Stimulated activated naive CD8-positive, alpha-beta T cell treated with anti-CD3 and anti-CD28 coated beads, Interleukin-15, Interleukin-2, amounts not matched to agents 100 ng/mL and 50 ng/mL, for 24 hours (primary cell): ENCODE results near the gene C16orf95.
"Not testable (repeated sequence)": the region's sequence is repeated elsewhere in the genome, so short reads cannot be mapped to it uniquely, and the experiment has no call there.

ENCODE experiments used
- H3K27ac Mint-ChIP-seq: one replicate; pipeline ENCODE4 v1.8.0; 2021; ENCODE audit warnings: mild to moderate bottlenecking, mixed read lengths
- H3K27me3 Mint-ChIP-seq: one replicate; pipeline ENCODE4 v1.8.0; 2021; ENCODE audit warnings: mixed read lengths
- H3K36me3 Mint-ChIP-seq: one replicate; pipeline ENCODE4 v1.8.0; 2021; ENCODE audit warnings: low read depth, mixed read lengths
- H3K4me1 Mint-ChIP-seq: one replicate; pipeline ENCODE4 v1.8.0; 2021; ENCODE audit warnings: low read depth, mixed read lengths
- H3K4me3 Mint-ChIP-seq: one replicate; pipeline ENCODE4 v1.8.0; 2021; ENCODE audit warnings: mild to moderate bottlenecking, mixed read lengths
- H3K9me3 Mint-ChIP-seq: one replicate; pipeline ENCODE4 v1.8.0; 2021; ENCODE audit warnings: mixed read lengths

The C16orf95 gene

DNA sequence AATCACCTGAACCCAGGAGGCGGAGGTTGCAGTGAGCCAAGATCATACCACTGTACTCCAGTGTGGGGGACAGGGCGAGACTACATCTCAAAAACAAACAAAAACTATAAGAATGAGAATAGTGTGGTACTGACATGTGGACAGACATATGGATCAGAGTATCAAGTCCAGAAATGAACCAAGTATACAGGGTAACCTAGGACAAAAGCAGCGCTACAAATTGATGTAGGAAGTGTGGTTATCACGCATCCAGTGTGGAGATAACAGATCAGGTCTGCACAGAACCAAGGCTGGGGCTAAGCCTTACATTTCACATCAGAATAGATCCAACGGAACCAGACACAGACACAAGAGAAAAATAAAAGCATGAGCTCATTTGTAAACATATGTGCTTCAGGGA lies 23.0 kb upstream of the C16orf95 start:
- Mint-ChIP-seq H3K9me3 (no peaks in the 10 kb centered on the region), H3K36me3 (peaks cover 52% of the 10 kb centered on the region), H3K4me1 (peaks cover 46% of the 10 kb centered on the region), H3K27ac (peak overlapping the region; percentile 5), H3K27me3 (no peaks in the 10 kb centered on the region), H3K4me3 (no peak overlapping the region)

DNA sequence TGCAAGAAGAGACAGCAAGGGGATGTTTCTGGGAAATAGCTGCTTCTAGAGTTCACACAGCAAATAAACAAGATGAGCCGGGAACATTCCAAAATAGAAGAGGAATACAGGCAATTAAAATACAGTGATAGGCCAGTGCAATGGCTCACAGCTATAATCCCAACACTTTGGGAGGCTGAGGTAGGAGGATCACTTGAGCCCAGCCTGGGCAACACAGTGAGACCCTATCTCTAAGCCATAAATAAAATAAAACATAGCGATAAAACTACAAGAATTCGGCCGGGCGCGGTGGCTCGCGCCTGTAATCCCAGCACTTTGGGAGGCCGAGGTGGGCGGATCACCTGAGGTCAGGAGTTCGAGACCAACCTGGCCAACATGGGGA lies 22.5 kb upstream of the C16orf95 start:
- Mint-ChIP-seq H3K36me3 (peaks cover 52% of the 10 kb centered on the region), H3K4me1 (peaks cover 43% of the 10 kb centered on the region)
- not testable (repeated sequence) for H3K27me3 Mint-ChIP-seq, H3K9me3 Mint-ChIP-seq, H3K4me3 Mint-ChIP-seq, H3K27ac Mint-ChIP-seq

DNA sequence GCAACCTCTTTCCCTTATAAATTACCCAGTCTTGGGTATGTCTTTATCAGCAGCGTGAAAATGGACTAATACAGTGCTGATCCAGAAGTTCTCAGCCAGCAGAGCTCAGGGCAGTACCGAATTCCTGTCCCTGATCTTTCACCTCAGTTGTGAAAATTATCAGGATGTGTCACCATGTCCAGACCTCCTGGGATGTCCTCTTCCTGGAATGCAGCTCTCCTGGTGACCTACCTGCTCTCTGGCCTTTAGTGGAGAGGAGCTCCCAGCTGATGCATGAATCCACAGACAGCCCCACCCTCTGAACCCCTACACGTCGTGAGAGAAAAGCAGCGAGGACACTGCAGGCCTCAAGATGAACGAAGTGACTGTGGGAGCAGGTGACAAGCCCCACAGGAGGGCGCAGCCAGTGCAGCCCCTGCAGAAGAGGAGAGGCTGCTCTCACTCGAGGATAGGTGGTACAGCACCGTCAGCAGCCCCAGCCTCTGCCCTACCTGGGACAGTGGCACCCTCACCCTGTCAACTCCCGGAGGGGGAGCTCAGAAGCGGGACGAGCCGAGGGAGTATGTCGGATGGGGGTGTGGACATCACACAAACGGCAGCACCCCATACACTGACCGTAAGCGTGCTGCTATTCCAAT lies 22.0 kb upstream of the C16orf95 start:
- H3K27me3 Mint-ChIP-seq = no peaks in the 10 kb centered on the region
- H3K4me3 Mint-ChIP-seq = no peak overlapping the region
- H3K4me1 Mint-ChIP-seq = peaks cover 38% of the 10 kb centered on the region
- no peaks in the 10 kb centered on the region for H3K9me3 Mint-ChIP-seq
- peaks cover 54% of the 10 kb centered on the region for H3K36me3 Mint-ChIP-seq
- peak overlapping the region; percentile 45 for H3K27ac Mint-ChIP-seq

DNA sequence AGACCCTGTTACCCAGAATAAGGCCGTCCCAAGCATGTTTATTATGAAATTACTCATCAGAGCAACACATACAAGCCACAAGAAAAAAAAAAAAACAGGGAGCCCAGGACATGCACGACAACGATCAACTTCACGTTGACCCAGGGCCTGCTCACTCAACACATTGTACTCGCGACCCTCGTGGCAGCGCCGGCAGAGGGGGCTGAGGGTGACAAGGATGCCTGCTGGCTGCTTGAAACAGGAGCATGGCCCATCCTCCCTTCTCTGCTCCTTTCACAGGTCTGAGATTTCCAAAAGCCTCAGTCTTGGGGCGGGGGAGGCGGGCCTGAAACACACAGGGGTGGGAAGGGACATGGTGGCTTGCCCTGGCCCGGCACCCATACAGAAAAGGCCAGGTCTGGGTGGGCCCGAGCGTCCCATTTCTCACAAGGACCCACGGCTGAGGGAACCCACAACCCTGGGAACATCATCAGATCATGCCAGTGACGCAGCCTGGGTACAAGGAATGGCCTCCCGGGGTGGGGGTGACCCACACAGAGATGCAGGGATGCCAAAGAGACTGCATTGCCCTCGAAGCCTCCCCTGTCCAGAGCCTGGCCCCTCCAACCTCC lies 21.1 kb upstream of the C16orf95 start:
- H3K36me3 Mint-ChIP-seq = peaks cover 50% of the 10 kb centered on the region
- H3K9me3 Mint-ChIP-seq = no peaks in the 10 kb centered on the region

DNA sequence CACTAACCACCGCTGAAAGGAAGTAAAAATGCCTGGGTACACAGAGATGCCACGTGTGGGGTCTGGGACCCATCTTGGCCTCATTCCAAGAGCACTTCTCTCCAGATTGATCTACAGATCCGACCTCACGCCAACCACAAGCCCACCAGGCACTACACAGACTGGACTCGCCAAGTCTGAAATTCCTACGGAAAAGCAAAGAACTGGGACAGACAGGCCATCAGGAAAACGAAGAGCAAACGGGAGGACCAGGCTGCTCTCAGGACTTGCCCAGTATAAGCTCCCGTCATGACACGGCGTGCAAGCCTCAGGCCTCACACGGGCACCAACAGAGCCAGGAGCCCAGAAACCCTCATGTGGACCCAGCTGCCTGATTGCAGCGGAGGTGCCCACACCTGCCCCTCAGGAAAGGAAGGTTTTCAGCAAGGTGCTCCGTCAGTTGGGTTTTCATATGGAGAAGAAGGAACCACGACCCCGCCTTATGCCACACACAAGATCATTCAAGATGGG lies 20.1 kb upstream of the C16orf95 start:
- Mint-ChIP-seq H3K27me3 (no peaks in the 10 kb centered on the region), H3K4me3 (no peak overlapping the region), H3K36me3 (peaks cover 46% of the 10 kb centered on the region), H3K4me1 (peaks cover 27% of the 10 kb centered on the region), H3K9me3 (no peaks in the 10 kb centered on the region), H3K27ac (peak overlapping the region; percentile 67)

More for the DNA sequence above, 21.1 kb upstream of the C16orf95 start:
- H3K4me3 Mint-ChIP-seq = no peak overlapping the region
- H3K27ac Mint-ChIP-seq = peak overlapping the region; percentile 45
- H3K4me1 Mint-ChIP-seq = peaks cover 31% of the 10 kb centered on the region
- no peaks in the 10 kb centered on the region for H3K27me3 Mint-ChIP-seq

DNA sequence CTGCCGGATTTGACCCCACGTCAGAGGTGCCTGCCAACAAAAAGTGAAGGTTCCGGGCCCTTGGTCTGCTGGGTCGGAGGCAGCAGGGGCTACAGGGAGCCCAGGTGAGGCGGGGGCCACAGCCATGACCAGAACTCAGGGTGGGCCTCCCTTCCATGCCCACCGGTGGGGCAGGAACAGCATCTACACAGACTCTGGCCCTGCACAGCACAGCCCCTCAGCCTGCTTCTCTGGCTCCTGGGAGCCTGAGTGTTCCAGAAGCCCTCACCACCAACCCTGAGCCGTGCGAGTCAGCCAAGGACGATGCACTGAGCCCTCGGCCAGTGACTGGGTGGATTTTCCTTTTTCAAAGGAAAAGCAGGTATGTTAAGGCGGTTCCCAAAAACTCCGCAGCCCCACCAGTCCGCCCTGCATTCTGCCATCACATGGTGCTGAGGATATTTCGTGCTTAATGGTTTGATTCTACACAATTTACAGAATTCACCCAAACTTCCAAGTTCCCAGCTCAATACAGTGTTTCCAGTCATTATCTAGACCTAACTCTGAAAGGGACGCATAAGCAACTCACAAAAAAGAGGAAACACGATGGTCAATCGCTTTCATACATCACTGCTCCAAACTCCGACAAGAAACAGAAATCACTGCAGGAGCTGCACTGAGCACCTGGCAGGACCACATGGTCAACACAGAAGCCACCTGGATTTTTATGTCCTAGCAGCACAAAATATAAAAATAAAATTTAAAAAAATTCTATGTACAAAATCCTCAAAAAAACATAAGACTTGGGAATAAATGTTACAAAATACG lies 19.4 kb upstream of the C16orf95 start:
- H3K36me3 Mint-ChIP-seq = peaks cover 39% of the 10 kb centered on the region
- no peaks in the 10 kb centered on the region for H3K9me3 Mint-ChIP-seq
- H3K4me3 Mint-ChIP-seq = no peak overlapping the region
- no peaks in the 10 kb centered on the region for H3K27me3 Mint-ChIP-seq
- H3K27ac Mint-ChIP-seq = peak overlapping the region; percentile 67
- peaks cover 27% of the 10 kb centered on the region for H3K4me1 Mint-ChIP-seq

DNA sequence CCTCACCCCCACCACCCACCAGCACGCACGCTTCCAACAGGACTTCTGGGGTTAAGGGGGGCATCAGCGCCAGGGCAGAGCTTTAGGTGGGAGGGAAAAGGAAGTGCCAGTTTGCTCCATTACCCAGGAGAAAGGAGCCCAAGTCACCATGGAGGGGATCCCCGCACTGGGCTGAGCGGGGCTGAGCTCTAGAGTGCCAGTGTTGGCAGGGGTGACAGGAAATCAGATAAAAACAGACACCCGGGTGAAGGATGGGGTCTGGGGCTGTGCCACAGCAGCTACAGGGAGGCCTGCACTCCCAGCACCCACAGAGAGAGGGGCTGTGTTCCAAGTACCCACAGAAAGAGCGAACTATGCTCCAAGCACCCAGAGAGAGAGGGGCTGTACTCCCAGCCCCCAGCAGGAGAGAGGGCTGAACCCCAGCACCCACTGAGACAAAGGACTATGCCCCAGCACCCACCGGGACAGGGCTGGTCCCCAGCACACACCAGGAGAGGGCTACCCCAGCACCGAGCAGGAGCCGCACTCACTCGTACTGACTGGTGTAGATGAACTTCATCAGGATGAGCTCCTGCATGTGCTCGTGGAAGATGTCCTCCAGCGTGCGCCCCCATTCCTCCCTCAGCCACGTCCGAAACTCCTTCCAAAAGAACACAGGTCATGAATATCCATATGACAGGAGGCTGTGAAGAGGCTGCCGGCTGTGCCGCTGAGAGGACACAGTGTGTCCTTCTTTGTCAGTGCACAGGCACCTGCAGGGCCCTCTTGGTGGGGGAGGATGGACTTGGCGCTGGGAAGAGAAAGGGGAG lies 18.6 kb upstream of the C16orf95 start:
- Mint-ChIP-seq H3K9me3 (no peaks in the 10 kb centered on the region), H3K36me3 (peaks cover 38% of the 10 kb centered on the region), H3K4me1 (peaks cover 27% of the 10 kb centered on the region), H3K27ac (no peak overlapping the region), H3K4me3 (no peak overlapping the region), H3K27me3 (no peaks in the 10 kb centered on the region)

DNA sequence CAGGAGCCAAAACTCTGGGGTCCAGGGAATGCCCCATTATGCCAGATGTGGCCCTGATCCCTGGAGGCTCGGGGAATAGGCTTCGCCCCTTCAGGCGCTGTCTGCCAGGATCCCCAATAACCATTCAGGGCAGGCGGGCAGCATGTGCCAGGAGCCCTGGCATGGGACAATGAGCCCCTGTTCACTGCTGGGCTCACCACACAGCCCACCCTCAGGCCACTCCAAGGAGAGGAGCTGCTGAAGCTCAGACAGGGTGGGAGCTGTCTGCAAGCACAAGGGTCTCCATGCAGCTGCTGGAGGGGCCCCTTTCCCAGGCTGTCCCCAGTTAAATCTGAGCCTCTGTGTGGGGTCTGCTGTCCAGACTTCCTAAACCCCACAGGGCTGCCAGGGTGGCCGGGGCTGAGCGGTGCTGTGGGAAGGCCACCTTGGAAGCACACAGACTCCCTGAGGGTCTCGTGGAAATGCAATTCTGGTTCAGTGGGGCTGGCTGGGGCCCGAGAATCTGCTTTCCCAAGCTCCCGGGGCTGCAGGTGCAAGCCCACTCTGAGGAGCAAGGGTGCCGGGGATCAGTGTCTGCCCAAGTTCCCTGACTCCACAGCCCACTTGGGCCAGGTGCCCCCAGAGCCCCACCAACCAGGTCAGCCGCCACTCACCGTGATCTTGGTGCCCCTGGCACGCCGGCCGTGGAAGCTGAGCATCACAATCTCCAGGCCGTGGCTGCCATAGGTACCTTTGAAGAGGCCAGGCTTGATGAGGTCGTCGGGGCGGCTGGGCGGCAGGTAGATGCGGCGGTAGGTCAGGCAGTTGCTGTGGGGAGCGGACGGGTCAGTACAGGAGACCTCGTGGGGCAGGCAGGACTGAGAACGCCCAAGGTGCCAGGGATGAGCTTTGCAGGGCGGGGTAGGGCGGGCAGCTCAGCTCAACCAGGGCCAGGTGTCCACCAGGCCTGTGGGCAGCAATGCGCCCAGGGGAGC lies 17.7 kb upstream of the C16orf95 start:
- peaks cover 34% of the 10 kb centered on the region for H3K36me3 Mint-ChIP-seq
- no peak overlapping the region for H3K4me3 Mint-ChIP-seq
- H3K9me3 Mint-ChIP-seq = no peaks in the 10 kb centered on the region
- H3K27me3 Mint-ChIP-seq = no peaks in the 10 kb centered on the region
- peaks cover 27% of the 10 kb centered on the region for H3K4me1 Mint-ChIP-seq
- no peak overlapping the region for H3K27ac Mint-ChIP-seq

DNA sequence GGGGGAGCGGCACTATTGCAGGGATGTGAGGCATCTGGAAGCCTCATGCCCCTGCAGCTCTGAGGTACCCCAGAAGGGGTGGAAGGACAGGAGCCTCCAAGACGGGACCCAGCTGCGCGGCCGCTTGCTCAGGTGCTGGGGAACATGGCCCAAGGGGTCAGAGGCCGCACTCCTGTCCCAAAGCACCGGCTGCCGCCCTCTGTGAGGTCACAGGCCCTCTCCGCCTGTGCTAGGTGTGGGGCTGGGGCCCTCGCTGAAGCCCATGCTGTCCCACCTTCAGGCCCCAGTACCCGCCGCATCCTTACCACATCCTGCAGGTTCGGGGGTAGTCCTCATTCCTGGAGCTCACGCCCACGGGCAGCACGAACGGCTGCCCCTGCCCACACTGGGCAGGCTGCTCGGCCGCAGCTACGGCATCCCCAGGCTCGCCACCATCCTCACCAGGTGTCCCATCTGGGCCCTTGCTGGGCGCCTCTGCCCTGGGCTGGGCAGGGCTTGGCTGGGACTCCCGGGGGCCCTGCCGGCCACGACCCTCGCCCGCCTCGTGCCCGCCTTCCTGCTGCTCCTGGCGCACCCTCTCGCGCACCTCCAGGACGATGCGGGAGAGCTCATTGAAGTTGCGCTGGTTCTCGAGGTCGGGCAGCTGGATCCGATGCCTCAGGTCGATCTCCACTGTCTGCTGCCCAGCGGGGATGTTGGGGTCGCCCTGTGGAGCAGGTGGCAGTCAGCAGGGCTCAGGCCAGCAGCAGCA lies 16.6 kb upstream of the C16orf95 start:
- Mint-ChIP-seq H3K9me3 (no peaks in the 10 kb centered on the region), H3K27ac (no peak overlapping the region), H3K4me3 (no peak overlapping the region), H3K27me3 (no peaks in the 10 kb centered on the region), H3K4me1 (peaks cover 24% of the 10 kb centered on the region), H3K36me3 (peaks cover 25% of the 10 kb centered on the region)

DNA sequence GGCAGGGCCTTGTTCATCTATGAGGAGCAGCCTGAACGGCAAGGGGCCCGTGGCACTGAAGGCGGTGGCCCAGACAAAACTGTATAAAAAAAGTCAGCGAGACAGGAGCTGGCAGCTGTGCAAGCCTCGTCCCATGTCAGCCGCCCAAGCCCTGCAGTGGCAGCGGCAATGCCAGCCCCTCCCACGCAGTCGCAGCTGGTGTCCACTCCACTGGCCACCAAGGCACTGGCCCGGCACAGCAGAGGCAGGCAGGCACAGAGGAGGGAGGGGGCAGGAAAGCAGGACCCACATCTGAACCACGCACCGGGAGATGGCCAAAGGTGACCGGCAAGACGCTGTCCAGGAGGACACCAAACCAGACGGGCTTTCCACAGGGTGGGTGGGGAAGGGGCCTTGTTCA lies 15.9 kb upstream of the C16orf95 start:
- Mint-ChIP-seq H3K27ac (no peak overlapping the region), H3K27me3 (no peaks in the 10 kb centered on the region), H3K9me3 (no peaks in the 10 kb centered on the region), H3K4me3 (no peak overlapping the region), H3K4me1 (peaks cover 23% of the 10 kb centered on the region), H3K36me3 (peaks cover 23% of the 10 kb centered on the region)

DNA sequence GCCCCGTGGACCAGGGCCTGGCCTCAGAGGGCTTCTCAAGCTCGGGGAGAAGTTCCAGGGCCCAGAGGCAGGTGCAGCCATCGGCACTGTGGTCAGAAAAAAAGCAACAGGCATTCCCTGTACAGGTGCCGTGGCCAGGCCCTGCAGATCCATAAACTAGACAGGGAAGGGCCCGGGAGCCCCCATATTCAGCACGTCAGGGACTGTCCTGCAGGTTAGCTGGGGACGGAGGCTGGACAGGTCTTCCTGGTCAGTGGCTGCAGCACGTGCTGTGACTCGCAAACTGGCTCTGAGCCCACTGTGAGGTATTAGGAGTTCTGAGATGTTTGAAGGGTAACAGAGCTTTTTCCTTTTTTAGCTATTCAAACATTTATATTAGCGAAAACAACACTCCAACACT lies 15.0 kb upstream of the C16orf95 start:
- H3K4me3 Mint-ChIP-seq = no peak overlapping the region

DNA sequence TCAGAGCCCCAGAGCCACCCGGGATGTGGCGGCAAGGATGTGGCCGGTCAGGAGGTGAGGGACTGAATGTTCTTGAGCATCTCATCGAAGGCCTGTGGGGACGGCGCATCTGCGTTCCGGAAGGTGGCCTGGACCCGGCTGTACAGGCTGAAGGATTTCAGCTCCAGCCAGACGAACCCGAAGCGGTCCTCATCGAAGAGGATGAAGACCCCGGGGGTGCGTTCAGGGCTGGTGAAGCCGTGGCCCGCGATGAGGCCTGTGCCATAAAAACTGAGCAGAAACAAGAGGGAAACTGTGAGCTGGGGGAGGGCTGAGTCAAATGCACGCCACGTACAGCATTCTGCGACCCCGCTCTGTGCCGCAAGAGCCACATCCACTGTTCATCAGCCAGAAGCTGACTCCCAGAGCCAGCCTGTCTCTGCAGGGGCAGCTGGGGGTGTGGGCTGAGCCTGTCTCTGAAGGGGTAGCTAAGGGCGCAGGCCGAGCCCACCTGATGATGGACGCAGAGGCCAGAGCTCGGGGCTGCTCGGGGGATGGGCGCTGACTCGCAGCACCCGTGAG lies 14.1 kb upstream of the C16orf95 start:
- no peaks in the 10 kb centered on the region for H3K9me3 Mint-ChIP-seq
- H3K4me3 Mint-ChIP-seq = no peak overlapping the region
- peaks cover 8% of the 10 kb centered on the region for H3K4me1 Mint-ChIP-seq
- H3K27me3 Mint-ChIP-seq = no peaks in the 10 kb centered on the region
- H3K27ac Mint-ChIP-seq = no peak overlapping the region
- peaks cover 23% of the 10 kb centered on the region for H3K36me3 Mint-ChIP-seq

More for the DNA sequence above, 15.0 kb upstream of the C16orf95 start:
- no peak overlapping the region for H3K27ac Mint-ChIP-seq
- H3K4me1 Mint-ChIP-seq = peaks cover 13% of the 10 kb centered on the region
- no peaks in the 10 kb centered on the region for H3K27me3 Mint-ChIP-seq
- no peaks in the 10 kb centered on the region for H3K9me3 Mint-ChIP-seq
- peaks cover 24% of the 10 kb centered on the region for H3K36me3 Mint-ChIP-seq

DNA sequence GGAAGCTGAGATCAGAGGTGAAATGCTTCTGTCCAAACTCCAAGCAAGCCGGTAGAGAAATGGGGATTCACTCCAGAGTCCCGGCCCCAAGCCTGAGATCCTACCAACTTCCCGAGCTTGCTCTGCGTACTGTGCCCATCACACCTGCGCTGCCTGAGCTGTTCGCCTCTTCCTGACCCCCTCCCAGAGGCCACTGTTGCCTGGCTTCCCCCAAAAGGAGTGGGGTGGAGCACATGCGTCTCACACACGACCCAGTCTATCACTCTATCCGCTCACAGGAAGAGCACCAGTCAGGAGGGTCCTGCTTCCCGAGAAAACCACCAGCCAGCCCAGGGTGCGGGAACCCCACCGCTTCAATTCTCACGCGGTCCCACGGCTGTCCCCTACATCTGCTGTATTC lies 13.5 kb upstream of the C16orf95 start:
- no peaks in the 10 kb centered on the region for H3K27me3 Mint-ChIP-seq

More for the DNA sequence above, 13.5 kb upstream of the C16orf95 start:
- H3K4me1 Mint-ChIP-seq = peaks cover 7% of the 10 kb centered on the region
- H3K4me3 Mint-ChIP-seq = no peak overlapping the region
- H3K27ac Mint-ChIP-seq = no peak overlapping the region
- H3K36me3 Mint-ChIP-seq = peaks cover 26% of the 10 kb centered on the region
- H3K9me3 Mint-ChIP-seq = no peaks in the 10 kb centered on the region
